Measurements from ENCODE around the gene POLR2L.

DNA sequence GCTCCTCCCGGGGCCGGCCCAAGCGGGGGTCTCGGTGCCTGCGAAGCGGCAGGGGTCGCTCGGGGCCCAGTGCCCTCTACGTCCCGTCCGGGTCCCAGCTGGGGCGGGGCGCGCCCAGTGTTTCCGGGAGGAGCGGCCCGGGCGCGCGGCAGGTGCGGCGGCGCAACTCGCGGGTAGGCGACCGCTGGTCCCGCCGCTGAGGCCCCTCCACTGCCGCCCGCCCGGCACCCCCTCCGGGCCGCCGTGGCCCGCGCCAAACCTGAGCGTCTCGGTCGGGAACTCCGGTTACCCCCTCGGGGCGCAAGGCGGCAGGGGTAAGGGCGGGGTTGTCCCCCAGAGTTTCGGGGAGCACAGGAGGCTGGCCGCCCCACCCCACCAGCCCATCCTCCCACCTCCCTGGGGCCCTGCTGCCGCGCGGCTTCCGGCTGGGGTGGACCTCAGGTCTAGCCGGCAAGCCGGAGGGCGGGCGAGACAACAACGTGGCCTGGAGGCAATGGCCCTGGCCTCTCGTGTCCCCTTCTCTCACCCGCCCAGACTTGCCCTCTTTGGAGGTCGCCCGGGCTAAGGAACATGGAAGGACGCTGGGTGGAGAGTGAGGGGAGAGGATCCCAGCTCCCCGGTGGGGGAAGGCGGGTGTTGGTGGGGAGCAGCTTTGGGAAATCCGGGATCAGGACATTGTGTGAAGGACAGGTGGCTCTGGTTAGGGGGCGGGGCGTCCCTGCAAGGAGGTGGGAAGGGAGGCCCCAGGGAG lies 15.0 kb downstream of the POLR2L start:
- TF ChIP-seq POLR2A (IDR thresholded peaks at IDR 0.05), result no peak
- TF ChIP-seq, protein P1, sequence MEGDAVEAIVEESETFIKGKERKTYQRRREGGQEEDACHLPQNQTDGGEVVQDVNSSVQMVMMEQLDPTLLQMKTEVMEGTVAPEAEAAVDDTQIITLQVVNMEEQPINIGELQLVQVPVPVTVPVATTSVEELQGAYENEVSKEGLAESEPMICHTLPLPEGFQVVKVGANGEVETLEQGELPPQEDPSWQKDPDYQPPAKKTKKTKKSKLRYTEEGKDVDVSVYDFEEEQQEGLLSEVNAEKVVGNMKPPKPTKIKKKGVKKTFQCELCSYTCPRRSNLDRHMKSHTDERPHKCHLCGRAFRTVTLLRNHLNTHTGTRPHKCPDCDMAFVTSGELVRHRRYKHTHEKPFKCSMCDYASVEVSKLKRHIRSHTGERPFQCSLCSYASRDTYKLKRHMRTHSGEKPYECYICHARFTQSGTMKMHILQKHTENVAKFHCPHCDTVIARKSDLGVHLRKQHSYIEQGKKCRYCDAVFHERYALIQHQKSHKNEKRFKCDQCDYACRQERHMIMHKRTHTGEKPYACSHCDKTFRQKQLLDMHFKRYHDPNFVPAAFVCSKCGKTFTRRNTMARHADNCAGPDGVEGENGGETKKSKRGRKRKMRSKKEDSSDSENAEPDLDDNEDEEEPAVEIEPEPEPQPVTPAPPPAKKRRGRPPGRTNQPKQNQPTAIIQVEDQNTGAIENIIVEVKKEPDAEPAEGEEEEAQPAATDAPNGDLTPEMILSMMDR (IDR thresholded peaks at IDR 0.05 in 4 of 5, conservative IDR thresholded peaks at IDR 0.05 in 1 of 5), result no peak
